Fibroblast of mammary gland (primary cell): Measurements from ENCODE around the gene RALGAPB.

Experiments used
- DNase-seq: peaks from one replicate; pipeline ENCODE4 v3.0.0-alpha.2; 2010; ENCODE audit warnings: low read depth
- H3K4me3 ChIP-seq: 2 replicates; pipeline ENCODE4 v1.5.1; 2011; ENCODE audit warnings: low read depth, mild to moderate bottlenecking, low read length, moderate library complexity; ENCODE audit not compliant: control insufficient read depth
- TF ChIP-seq, protein P1 (sequence below): conservative IDR thresholded peaks from 2 replicates; pipeline ENCODE4 v1.5.1; 2011; ENCODE audit warnings: low read depth, low read length, inconsistent platforms; ENCODE audit not compliant: control insufficient read depth, insufficient read depth

Gene RALGAPB

DNA sequence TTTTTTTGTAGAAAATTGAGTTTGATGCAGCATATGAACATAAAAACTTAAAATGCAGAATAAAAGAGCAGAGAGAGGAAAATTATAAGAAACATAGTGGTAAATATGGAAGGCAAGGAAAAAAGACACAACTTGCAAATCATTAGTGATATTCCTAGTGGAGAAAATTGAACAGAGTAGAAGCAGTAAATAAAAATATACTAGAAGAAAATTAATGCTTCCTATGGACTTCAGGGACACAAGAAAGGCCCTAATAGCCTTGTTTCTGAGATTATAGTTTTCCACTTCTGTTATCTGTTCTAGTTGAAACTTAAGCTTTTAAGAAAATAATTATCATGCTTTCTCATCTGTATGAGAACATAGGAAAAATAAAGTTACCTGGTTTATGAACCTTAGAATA is 82.8 kb downstream of the RALGAPB start:
- no peak overlapping the region for H3K4me3 ChIP-seq
- TF ChIP-seq, protein P1, sequence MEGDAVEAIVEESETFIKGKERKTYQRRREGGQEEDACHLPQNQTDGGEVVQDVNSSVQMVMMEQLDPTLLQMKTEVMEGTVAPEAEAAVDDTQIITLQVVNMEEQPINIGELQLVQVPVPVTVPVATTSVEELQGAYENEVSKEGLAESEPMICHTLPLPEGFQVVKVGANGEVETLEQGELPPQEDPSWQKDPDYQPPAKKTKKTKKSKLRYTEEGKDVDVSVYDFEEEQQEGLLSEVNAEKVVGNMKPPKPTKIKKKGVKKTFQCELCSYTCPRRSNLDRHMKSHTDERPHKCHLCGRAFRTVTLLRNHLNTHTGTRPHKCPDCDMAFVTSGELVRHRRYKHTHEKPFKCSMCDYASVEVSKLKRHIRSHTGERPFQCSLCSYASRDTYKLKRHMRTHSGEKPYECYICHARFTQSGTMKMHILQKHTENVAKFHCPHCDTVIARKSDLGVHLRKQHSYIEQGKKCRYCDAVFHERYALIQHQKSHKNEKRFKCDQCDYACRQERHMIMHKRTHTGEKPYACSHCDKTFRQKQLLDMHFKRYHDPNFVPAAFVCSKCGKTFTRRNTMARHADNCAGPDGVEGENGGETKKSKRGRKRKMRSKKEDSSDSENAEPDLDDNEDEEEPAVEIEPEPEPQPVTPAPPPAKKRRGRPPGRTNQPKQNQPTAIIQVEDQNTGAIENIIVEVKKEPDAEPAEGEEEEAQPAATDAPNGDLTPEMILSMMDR, result no peak
- no peak for DNase-seq

DNA sequence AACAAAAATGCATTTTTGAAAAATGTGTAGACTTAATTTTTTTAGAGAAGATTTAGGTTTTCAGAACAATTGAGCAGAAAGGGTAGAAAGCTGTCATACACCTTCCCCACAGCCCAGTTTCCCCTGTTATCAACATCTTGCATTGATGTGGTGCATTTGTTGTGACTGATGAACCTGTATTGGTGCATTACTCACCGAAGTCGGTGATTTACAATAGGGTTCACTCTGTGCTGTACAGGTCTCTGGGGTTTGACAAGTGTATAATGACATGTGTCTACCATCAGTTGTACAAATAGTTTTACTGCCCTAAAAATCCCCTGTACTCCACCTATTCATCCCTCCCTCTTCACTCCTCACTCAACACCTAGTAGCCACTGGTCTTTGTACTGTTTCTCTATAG is 84.5 kb downstream of the RALGAPB start:
- no peak overlapping the region for H3K4me3 ChIP-seq
- DNase-seq, result no peak
- TF ChIP-seq, protein P1, result no peak

DNA sequence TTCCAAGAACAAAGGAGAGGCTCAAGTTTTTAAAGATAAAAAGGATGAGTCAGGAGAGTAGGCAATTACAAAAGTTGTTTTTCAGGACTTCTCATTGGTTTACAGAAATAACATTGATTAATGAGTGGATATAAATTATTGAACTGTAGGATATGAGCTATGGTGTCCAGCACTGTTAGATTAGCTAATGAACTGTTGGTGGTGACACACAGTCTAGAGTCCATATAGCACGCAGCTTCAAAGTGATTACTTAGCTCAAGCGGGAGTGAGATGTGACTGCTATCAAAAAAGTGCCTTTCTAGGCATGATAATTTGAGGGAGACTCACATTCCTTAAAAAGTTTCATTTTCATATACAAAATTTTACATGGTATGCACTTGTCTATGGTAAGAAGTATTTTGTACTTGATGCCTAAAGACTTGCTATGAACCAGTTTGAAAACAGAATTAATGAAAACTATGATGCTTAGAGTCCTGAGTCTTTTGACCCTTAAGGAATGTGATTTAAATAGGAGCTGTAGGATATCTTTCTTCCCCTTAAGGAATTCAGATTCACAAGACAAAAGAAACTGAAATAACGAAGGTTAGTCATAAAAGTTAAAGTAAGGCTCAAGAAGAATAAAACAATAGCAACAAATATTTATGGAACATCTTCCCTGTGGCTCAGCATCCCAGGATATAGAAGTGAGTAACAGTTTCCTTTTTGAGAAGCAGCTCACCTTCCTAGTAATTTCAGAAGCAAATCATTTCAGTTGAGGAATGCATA is 86.1 kb downstream of the RALGAPB start:
- H3K4me3 ChIP-seq, result no peak overlapping the region
- TF ChIP-seq, protein P1, result no peak
- DNase-seq, result no peak

DNA sequence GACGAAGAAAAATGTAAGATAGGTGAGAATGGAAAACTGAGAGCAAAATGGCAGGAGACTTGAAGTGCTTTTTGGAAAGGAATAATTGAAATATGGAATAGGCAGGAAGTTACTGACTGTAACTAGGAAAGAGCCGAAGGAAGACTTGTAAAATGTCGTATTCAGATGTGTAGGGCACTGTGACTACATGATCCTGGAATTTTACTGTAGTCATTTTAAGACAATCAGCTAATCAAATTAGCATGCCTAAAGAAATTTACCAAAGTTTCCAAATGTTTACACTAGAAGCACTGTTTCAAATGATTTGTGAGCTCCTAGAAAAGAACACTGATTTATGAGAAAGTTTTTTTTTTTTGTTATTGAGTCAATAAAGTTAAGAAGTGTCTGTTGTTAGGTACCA is 87.1 kb downstream of the RALGAPB start:
- DNase-seq, result no peak
- TF ChIP-seq, protein P1, result no peak
- H3K4me3 ChIP-seq, result no peak overlapping the region

DNA sequence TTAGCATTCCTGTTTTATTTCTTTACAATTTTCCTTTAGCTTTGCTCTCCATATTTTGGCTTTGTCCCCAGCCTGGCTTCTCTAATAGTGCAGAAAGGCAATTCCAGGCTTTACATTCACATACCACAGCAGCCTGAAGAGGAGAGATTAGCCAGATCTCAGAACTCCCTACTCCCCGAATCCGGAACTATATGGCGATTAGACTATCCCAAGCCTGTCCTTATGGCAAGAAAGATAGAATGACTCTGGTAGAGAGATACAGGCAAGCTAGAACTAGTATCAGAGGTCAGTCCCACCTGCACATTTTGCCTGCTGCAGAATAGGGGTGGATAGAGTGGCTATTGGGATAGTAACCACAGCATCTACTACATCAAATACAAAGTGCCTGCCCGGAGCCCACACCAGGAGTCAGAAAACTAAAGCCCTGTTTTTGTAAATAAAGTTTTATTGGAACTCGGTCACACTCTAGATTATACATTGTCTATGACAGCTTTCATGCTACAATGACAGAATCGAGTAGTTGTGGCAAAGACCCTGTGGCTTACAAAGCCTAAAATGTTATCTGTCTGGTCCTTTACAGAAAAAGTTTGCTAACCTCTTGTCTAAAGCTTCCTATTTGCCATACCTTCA is 91.3 kb downstream of the RALGAPB start:
- TF ChIP-seq, protein P1, result no peak
- DNase-seq, result no peak
- H3K4me3 ChIP-seq, result no peak overlapping the region

DNA sequence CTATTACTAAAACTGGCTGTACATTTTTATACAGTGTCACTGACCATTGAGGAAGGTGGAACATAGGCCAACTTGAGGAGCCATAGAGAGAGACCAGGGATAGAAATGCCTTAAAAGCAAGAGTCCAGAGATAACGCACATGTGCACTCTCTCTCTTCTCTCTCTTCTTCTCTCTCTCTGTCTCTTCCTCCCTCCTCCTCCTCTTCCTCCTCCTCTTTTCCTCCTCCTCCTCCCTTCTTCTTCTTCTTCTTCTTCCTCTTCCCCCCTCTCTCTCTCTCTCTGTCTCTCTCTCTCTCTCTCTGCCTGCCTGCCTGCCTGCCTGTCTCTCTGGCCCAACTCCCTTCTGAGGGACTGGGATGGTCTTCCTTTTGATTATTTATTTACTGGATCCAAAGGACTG is 92.0 kb downstream of the RALGAPB start:
- no peak overlapping the region for H3K4me3 ChIP-seq
- TF ChIP-seq, protein P1, result no peak
- DNase-seq, result no peak
